GM13976 (cell line): Measurements from ENCODE around the gene TGM2.

Experiments used
- DNase-seq: peaks from one replicate; pipeline ENCODE4 v3.0.0; 2012; ENCODE audit warnings: low spot score
- in situ Hi-C: fragments of 300-500 bp; cut with MboI; formaldehyde crosslinking; loops from one replicate; pipeline ENCODE4 v1.12.0; 2022; ENCODE audit warnings: low sequenced_read_pairs, mixed read lengths, inconsistent platforms; ENCODE audit not compliant: unreplicated experiment
- TF ChIP-seq, protein P1 (sequence below): IDR thresholded peaks from 2 replicates; pipeline ENCODE4 v1.5.1; 2012; ENCODE audit warnings: borderline replicate concordance, mild to moderate bottlenecking; ENCODE audit not compliant: insufficient read depth; ENCODE audit errors: extremely low read depth, missing control alignments, control extremely low read depth

TGM2 gene

GRCh38 chr20:38126932-38127621 is 38.0 kb downstream of the TGM2 start:
- DNase-seq: no peak
- TF ChIP-seq, protein P1, sequence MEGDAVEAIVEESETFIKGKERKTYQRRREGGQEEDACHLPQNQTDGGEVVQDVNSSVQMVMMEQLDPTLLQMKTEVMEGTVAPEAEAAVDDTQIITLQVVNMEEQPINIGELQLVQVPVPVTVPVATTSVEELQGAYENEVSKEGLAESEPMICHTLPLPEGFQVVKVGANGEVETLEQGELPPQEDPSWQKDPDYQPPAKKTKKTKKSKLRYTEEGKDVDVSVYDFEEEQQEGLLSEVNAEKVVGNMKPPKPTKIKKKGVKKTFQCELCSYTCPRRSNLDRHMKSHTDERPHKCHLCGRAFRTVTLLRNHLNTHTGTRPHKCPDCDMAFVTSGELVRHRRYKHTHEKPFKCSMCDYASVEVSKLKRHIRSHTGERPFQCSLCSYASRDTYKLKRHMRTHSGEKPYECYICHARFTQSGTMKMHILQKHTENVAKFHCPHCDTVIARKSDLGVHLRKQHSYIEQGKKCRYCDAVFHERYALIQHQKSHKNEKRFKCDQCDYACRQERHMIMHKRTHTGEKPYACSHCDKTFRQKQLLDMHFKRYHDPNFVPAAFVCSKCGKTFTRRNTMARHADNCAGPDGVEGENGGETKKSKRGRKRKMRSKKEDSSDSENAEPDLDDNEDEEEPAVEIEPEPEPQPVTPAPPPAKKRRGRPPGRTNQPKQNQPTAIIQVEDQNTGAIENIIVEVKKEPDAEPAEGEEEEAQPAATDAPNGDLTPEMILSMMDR: no peak
- in situ Hi-C loops: no loop called here

- TF ChIP-seq, protein P1: no peak
- no peak for DNase-seq
- in situ Hi-C loops: no loop called here
These were observed 38.7 kb downstream of the TGM2 start for GRCh38 chr20:38126146-38126921.

DNA sequence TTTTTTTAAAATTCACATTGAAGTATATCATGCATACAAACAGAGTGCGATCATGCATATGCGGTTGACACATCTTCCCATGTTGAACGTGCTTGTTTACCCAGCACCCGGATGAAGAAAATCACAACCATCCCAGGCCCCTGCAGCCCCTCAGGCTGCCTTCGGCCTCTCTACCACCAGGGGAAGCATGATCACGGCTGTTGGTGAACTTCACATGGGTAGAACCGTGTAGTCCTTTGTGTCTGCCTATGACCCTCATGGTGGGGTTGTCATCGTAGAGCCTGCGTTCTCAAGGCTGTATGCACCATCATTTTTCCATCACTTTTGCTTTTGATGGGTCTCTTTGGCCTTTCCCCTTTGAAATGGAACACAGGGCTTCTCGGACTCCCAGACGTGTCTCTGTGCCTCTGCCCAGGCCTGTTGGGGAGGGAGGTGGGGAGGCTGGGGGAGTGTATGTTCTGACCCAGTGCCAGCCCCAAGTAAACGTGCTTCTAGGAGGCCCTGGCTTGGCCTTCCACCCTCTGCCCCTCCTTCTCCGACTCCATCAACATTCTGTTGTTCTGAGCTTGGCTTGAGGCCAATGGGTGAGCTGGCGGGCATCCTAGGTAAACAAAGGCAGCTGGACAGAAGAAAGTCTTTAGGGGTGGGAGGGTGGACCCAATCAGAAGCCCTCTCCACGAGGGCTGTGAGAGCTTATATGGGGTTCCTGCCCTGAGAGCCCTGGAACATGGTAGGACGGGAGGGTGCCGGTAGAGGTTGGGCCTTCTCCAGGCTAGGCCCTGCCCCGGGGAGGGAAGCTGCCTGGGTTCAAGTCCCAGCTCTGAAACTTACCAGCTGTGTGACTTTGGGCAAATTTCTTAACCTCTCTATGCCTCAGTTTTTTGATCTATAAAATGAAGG is 39.7 kb downstream of the TGM2 start:
- in situ Hi-C loops: no loop called here
- DNase-seq: no peak
- TF ChIP-seq, protein P1: no peak

DNA sequence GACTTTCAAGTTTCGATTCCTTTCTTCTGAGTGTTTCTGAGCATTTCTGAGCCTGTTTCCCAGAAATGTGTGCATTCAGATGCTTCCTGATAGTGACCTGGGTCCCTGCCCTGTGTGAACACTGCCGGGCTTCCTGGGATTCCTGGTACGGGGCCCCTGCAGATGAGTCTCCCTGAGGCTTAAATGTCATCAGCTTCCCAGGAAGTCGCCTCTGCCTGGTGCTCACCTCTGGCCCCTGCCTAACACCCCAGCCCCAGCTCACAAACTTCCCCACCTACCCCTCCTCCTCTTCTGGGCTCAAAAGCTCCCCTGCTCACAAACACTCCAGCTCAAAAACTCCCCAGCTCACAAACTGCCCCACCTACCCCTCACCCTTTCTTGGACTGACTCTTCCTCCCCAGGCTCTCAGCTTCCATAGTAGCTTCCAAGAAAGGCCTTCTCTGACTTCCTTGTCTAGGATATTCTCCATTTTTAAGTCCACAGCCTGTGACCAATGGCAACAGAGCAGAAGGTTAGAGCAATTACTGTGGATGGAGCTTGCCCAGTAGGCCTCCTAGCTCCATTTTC is 42.0 kb downstream of the TGM2 start:
- TF ChIP-seq, protein P1: no peak
- in situ Hi-C loops: no loop called here
- no peak for DNase-seq

DNA sequence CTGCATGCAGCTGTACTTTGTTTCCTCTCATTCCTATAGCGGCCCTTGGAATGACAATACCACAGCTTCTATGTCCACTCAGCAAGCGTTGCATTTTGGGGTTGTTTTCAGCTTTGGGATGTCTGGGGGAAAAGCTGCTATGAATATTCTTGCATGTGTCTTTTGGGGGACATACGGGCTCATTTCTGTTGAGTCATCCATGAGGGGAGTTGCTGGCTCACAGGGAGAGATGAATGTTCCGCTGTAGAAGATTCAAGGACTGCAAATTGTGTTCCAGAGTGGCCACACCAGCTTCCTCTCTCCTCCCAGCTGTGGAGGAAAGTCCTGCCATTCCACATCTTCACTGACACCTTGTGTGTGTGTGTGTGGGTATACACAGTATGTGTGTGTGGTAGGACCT is 43.3 kb downstream of the TGM2 start:
- DNase-seq: no peak
- TF ChIP-seq, protein P1: no peak
- in situ Hi-C loops: no loop called here

DNA sequence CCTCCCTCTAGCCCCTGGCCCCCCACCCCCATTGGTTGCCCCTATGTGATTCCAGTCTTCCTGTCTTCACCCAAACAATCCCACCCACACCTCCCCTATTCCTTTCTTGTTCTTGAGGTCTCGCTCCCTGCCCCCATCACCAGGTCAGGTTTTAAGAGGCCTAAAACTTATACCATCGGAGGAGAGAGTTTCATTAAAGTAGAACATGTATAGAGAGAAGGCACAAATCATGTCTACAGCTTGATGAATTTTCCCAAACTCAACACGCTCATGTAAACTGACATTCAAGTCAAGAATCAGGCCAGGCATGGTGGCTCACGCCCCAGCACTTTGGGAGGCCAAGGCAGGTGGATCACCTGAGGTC is 44.5 kb downstream of the TGM2 start:
- no peak for DNase-seq
- TF ChIP-seq, protein P1: no peak
- in situ Hi-C loops: no loop called here
